HG03520 (cell line): ENCODE results near the gene GUCA2B.

ENCODE experiments used
- ATAC-seq: cut with Tn5 transposase; IDR thresholded peaks from one replicate; pipeline ENCODE4 v1.9.1; 2021; ENCODE audit warnings: mild to moderate bottlenecking, moderate library complexity; ENCODE audit not compliant: unreplicated experiment

The GUCA2B gene

GRCh38 chr1:42183957-42184268 lies 30.7 kb downstream of the GUCA2B start:
- ATAC-seq, result no peak

- ATAC-seq, result no peak
Measured at GRCh38 chr1:42184616-42185015, 31.4 kb downstream of the GUCA2B start.

GRCh38 chr1:42186152-42186551 lies 32.9 kb downstream of the GUCA2B start:
- no peak for ATAC-seq

GRCh38 chr1:42189931-42190853 lies 37.0 kb downstream of the GUCA2B start:
- ATAC-seq, result no peak

- ATAC-seq, result no peak
Measured at GRCh38 chr1:42191319-42191718, 38.1 kb downstream of the GUCA2B start.

- ATAC-seq, result no peak
Measured at GRCh38 chr1:42192106-42192505, 38.9 kb downstream of the GUCA2B start.

GRCh38 chr1:42195841-42196240 lies 42.6 kb downstream of the GUCA2B start:
- no peak for ATAC-seq

- ATAC-seq, result no peak
Measured at GRCh38 chr1:42198251-42198650, 45.0 kb downstream of the GUCA2B start.

- ATAC-seq, result no peak
Measured at GRCh38 chr1:42201986-42202385, 48.8 kb downstream of the GUCA2B start.
